SU-DHL-6 (cell line): ENCODE data around the gene GCH1.

Experiments used
- H2AFZ ChIP-seq: fragments of 200-600 bp; sonication (generic); 2 replicates; pipeline ENCODE4 v1.6.1; 2014; ENCODE audit warnings: low read depth, mild to moderate bottlenecking, moderate library complexity, mixed read lengths, antibody characterized with exemption, low read length; ENCODE audit not compliant: severe bottlenecking
- H3F3A ChIP-seq: fragments of 200-600 bp; shearing (Covaris generic); 2 replicates; pipeline ENCODE4 v1.6.0; 2016; ENCODE audit warnings: antibody characterized with exemption, mild to moderate bottlenecking; ENCODE audit not compliant: insufficient read depth
- H3K27ac ChIP-seq: fragments of 200-600 bp; sonication (generic); 2 replicates; pipeline ENCODE4 v1.5.1; 2016; ENCODE audit warnings: low read depth, mild to moderate bottlenecking, low read length, moderate library complexity, mixed read lengths
- H3K27me3 ChIP-seq: fragments of 200-600 bp; sonication (generic), shearing (Covaris generic); 2 replicates; pipeline ENCODE4 v1.6.0; 2014; ENCODE audit warnings: mild to moderate bottlenecking, low read length
- H3K36me3 ChIP-seq: fragments of 200-600 bp; sonication (generic); 2 replicates; pipeline ENCODE4 v1.6.1; 2014; ENCODE audit warnings: mild to moderate bottlenecking, low read length, mixed read lengths
- H3K4me2 ChIP-seq: fragments of 300-600, 200-600 bp; shearing (Covaris generic), sonication (generic); 2 replicates; pipeline ENCODE4 v1.6.0; 2014; ENCODE audit warnings: low read length, low read depth, mild to moderate bottlenecking; ENCODE audit not compliant: poor library complexity, severe bottlenecking
- H3K4me3 ChIP-seq: fragments of 200-600 bp; sonication (generic); 2 replicates; pipeline ENCODE4 v1.5.1; 2014; ENCODE audit warnings: antibody characterized with exemption, low read length, mild to moderate bottlenecking, mixed read lengths; ENCODE audit not compliant: insufficient read depth, poor library complexity, severe bottlenecking
- H3K79me2 ChIP-seq: fragments of 200-600 bp; sonication (generic); 2 replicates; pipeline ENCODE4 v1.6.1; 2014; ENCODE audit warnings: mild to moderate bottlenecking, low read length, moderate library complexity; ENCODE audit not compliant: insufficient read depth
- H3K9ac ChIP-seq: fragments of 200-600 bp; sonication (generic); 2 replicates; pipeline ENCODE4 v1.7.0; 2014; ENCODE audit warnings: mild to moderate bottlenecking, low read length
- H3K9me2 ChIP-seq: fragments of 200-600 bp; sonication (generic); replicated peaks from 2 replicates; pipeline ENCODE4 v1.6.1; 2014; ENCODE audit warnings: low read length; ENCODE audit not compliant: insufficient read depth
- H3K9me3 ChIP-seq: fragments of 200-600 bp; sonication (generic); 2 replicates; pipeline ENCODE4 v1.6.1; 2014; ENCODE audit warnings: low read length, mixed read lengths; ENCODE audit not compliant: insufficient read depth
- H4K20me1 ChIP-seq: fragments of 200-600 bp; sonication (generic); 2 replicates; pipeline ENCODE4 v1.6.1; 2014; ENCODE audit warnings: low read depth, mild to moderate bottlenecking, antibody characterized with exemption, low read length, moderate library complexity, mixed read lengths
- CTCF ChIP-seq: fragments of 200-600 bp; sonication (generic); IDR thresholded peaks from one replicate; pipeline ENCODE4 v1.5.1; 2017; ENCODE audit warnings: antibody characterized with exemption, mild to moderate bottlenecking, low read length, moderate library complexity; ENCODE audit not compliant: insufficient read depth, poor library complexity, severe bottlenecking
- EZH2phosphoT487 ChIP-seq: fragments of 200-600 bp; sonication (generic), shearing (Covaris generic); conservative IDR thresholded peaks from 2 replicates; pipeline ENCODE4 v1.6.1; 2018; ENCODE audit warnings: mild to moderate bottlenecking, antibody characterized with exemption, low read length, moderate library complexity, mixed read lengths

The GCH1 gene

GRCh38 chr14:54906075-54906474, 3.4 kb upstream of the GCH1 start:
- Histone ChIP-seq H3K27me3 (no peaks in the 10 kb centered on the region), H3K9me2 (no peaks in the 10 kb centered on the region), H3F3A (0 out of 2 replicates have a peak, but pooled peaks cover 4% of the 10 kb centered on the region), H4K20me1 (no peaks in the 10 kb centered on the region), H3K9me3 (no peaks in the 10 kb centered on the region), H3K4me2 (no peak overlapping the region), H3K9ac (no peak overlapping the region), H3K4me3 (no peak overlapping the region), H3K79me2 (peaks cover 6% of the 10 kb centered on the region; the same call in 1 of the 2 replicates), H3K27ac (no peak overlapping the region), H2AFZ (no peak overlapping the region), H3K36me3 (no peaks in the 10 kb centered on the region)
- TF ChIP-seq CTCF (no peak), EZH2phosphoT487 (no peak)

- H3K4me3 ChIP-seq = peak overlapping the region; percentile 93
- H3K9me3 ChIP-seq = no peaks in the 10 kb centered on the region
- TF ChIP-seq EZH2phosphoT487 (no peak), CTCF (no peak)
- no peaks in the 10 kb centered on the region for H4K20me1 ChIP-seq
- no peaks in the 10 kb centered on the region for H3K9me2 ChIP-seq
- H3K79me2 ChIP-seq = peaks cover 8% of the 10 kb centered on the region; the same call in 1 of the 2 replicates
- 0 out of 2 replicates have a peak, but pooled peaks cover 4% of the 10 kb centered on the region for H3F3A ChIP-seq
- no peaks in the 10 kb centered on the region for H3K27me3 ChIP-seq
- peak overlapping the region; percentile 99 for H2AFZ ChIP-seq
- peak overlapping the region; percentile 53 for H3K27ac ChIP-seq
- peak overlapping the region; percentile 89 for H3K9ac ChIP-seq
- H3K4me2 ChIP-seq = peak overlapping the region; percentile 88
- no peaks in the 10 kb centered on the region for H3K36me3 ChIP-seq
Observed at GRCh38 chr14:54902143-54902520, 494 bp downstream of the GCH1 start.

- Histone ChIP-seq H2AFZ (peak overlapping the region; percentile 99), H3K27me3 (no peaks in the 10 kb centered on the region), H3K36me3 (no peaks in the 10 kb centered on the region), H3K27ac (peak overlapping the region; percentile 53; the same call in 1 of the 2 replicates), H3K9ac (peak overlapping the region; percentile 89), H3K9me2 (no peaks in the 10 kb centered on the region), H3K79me2 (peaks cover 8% of the 10 kb centered on the region; the same call in 1 of the 2 replicates), H3K4me3 (peak overlapping the region; percentile 93), H3K4me2 (peak overlapping the region; percentile 88), H3F3A (0 out of 2 replicates have a peak, but pooled peaks cover 4% of the 10 kb centered on the region), H3K9me3 (no peaks in the 10 kb centered on the region), H4K20me1 (no peaks in the 10 kb centered on the region)
- TF ChIP-seq CTCF = no peak
- TF ChIP-seq EZH2phosphoT487 = no peak
Observed at GRCh38 chr14:54901380-54902142, 1.1 kb downstream of the GCH1 start.
